Left ventricle myocardium inferior (tissue), 1 donor: ENCODE results near the gene KAZN. TPM values are rescaled to one million over a fixed set of nuclear protein-coding genes. Genes with fewer than 3 reads are reported as not detected.

Experiments used
- DNase-seq: peaks from one replicate; pipeline ENCODE4 v3.0.0-alpha.2; 2020
- H3K27ac ChIP-seq: fragments of 200-600 bp; replicated peaks from 2 replicates; pipeline ENCODE4 v1.8.0; 2021
- H3K27me3 ChIP-seq: fragments of 200-600 bp; 2 replicates; pipeline ENCODE4 v1.8.0; 2021; ENCODE audit warnings: low read depth
- H3K36me3 ChIP-seq: fragments of 200-600 bp; 2 replicates; pipeline ENCODE4 v1.8.0; 2021
- H3K4me1 ChIP-seq: fragments of 200-600 bp; 2 replicates; pipeline ENCODE4 v1.8.0; 2021
- H3K4me3 ChIP-seq: fragments of 200-600 bp; 2 replicates; pipeline ENCODE4 v1.8.0; 2021; ENCODE audit warnings: mild to moderate bottlenecking, moderate library complexity
- H3K9me3 ChIP-seq: fragments of 200-600 bp; replicated peaks from 2 replicates; pipeline ENCODE4 v1.8.0; 2021
- CTCF ChIP-seq: fragments of 200-600 bp; IDR thresholded peaks from 2 replicates; pipeline ENCODE4 v1.8.0; 2021; ENCODE audit warnings: antibody characterized with exemption, mild to moderate bottlenecking, borderline replicate concordance
- intact Hi-C: fragments of 100-400 bp; cut with micrococcal nuclease; formaldehyde crosslinking; loops from one replicate; pipeline ENCODE4 v1.11.0; 2022
- total RNA-seq: library from RNA; stranded (reverse); fragmentation: NEBNext Ultra II Directional; extraction: Animal tissue kit (Norgen Biotek cat#: 25700); gene quantifications from one replicate; pipeline ENCODE4 v1.2.1, GENCODE V29; 2021
- donor health status: DM: no; HTN: yes; CAD: no; lungs with severe emphysema.

KAZN gene
- total RNA-seq, 1 donor from 2014 or later: 2.2 TPM

GRCh38 chr1:14773396-14774025 is 175.0 kb downstream of the KAZN start:
- Histone ChIP-seq H3K27ac (no peak overlapping the region), H3K9me3 (no peaks in the 10 kb centered on the region), H3K4me3 (no peak overlapping the region), H3K27me3 (peaks cover 12% of the 10 kb centered on the region), H3K36me3 (no peaks in the 10 kb centered on the region), H3K4me1 (no peaks in the 10 kb centered on the region)
- intact Hi-C loops: no loop called here
- no peak for TF ChIP-seq CTCF
- DNase-seq: no peak

DNA sequence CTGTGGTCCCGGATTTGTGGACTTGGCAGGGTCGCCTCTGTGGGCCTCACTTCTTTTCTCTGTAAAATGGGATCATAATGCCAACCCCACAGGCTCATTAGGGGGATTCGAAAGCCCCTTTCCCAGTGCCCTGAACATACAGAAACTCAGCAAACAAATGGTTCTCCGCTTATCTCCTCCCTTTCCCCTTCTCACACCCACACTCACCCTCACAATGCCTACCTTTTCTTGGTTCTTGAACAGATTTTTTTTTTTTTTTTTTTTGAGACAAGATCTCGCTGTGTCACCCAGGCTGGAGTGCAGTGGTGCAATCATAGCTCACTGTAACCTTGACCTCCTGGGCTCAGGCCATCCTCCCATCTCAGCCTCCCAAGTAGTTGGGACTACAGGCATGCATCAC is 175.7 kb downstream of the KAZN start:
- H3K4me3 ChIP-seq: no peak overlapping the region
- no peak overlapping the region for H3K27ac ChIP-seq
- intact Hi-C loops: no loop called here
- DNase-seq: no peak
- no peaks in the 10 kb centered on the region for H3K36me3 ChIP-seq
- H3K9me3 ChIP-seq: no peaks in the 10 kb centered on the region
- TF ChIP-seq CTCF: no peak
- no peaks in the 10 kb centered on the region for H3K4me1 ChIP-seq
- peaks cover 5% of the 10 kb centered on the region for H3K27me3 ChIP-seq

GRCh38 chr1:14774988-14775387 is 176.5 kb downstream of the KAZN start:
- intact Hi-C loops: no loop called here

GRCh38 chr1:14775434-14775833 is 176.9 kb downstream of the KAZN start:
- Histone ChIP-seq H3K27me3 (no peaks in the 10 kb centered on the region), H3K36me3 (no peaks in the 10 kb centered on the region), H3K4me1 (no peaks in the 10 kb centered on the region), H3K27ac (no peak overlapping the region), H3K9me3 (no peaks in the 10 kb centered on the region), H3K4me3 (no peak overlapping the region)
- TF ChIP-seq CTCF: no peak
- intact Hi-C loops: no loop called here
- no peak for DNase-seq

More at GRCh38 chr1:14774988-14775387, 176.5 kb downstream of the KAZN start:
- no peak overlapping the region for H3K27ac ChIP-seq
- H3K4me1 ChIP-seq: no peaks in the 10 kb centered on the region
- no peak for DNase-seq
- H3K9me3 ChIP-seq: no peaks in the 10 kb centered on the region
- no peaks in the 10 kb centered on the region for H3K27me3 ChIP-seq
- no peak overlapping the region for H3K4me3 ChIP-seq
- H3K36me3 ChIP-seq: no peaks in the 10 kb centered on the region
- TF ChIP-seq CTCF: no peak

GRCh38 chr1:14777516-14778506 is 179.3 kb downstream of the KAZN start:
- Histone ChIP-seq H3K36me3 (no peaks in the 10 kb centered on the region), H3K27me3 (no peaks in the 10 kb centered on the region), H3K4me1 (no peaks in the 10 kb centered on the region), H3K4me3 (no peak overlapping the region), H3K9me3 (no peaks in the 10 kb centered on the region), H3K27ac (no peak overlapping the region)
- no peak for TF ChIP-seq CTCF
- no peak for DNase-seq
- intact Hi-C loops: no loop called here
